Fibroblast of lung (primary cell): ENCODE data around the gene YJEFN3. TPM values are rescaled to one million over a fixed set of nuclear protein-coding genes. Genes with fewer than 3 reads are reported as not detected.

ENCODE experiments used
- DNase-seq, 2 donors: peaks; one replicate each; pipeline versions ENCODE4 v3.0.0 to v3.0.0-alpha.2; 2010; ENCODE audit warnings: low read depth in 2 of 2
- H2AFZ ChIP-seq: 2 replicates; pipeline ENCODE4 v1.5.1; 2012; ENCODE audit warnings: low read length, control low read depth, inconsistent platforms
- H3K27ac ChIP-seq: 2 replicates; pipeline ENCODE4 v1.5.1; 2011; ENCODE audit warnings: low read length, control low read depth; ENCODE audit not compliant: insufficient read depth
- H3K27me3 ChIP-seq: 2 replicates; pipeline ENCODE4 v1.5.1; 2011; ENCODE audit warnings: mild to moderate bottlenecking, low read length; ENCODE audit not compliant: control insufficient read depth, insufficient read depth
- H3K36me3 ChIP-seq: 2 replicates; pipeline ENCODE4 v1.5.1; 2011; ENCODE audit warnings: low read length; ENCODE audit not compliant: control insufficient read depth, insufficient read depth
- H3K4me1 ChIP-seq: 2 replicates; pipeline ENCODE4 v1.5.1; 2011; ENCODE audit warnings: low read length; ENCODE audit not compliant: control insufficient read depth, insufficient read depth; ENCODE audit errors: extremely low read depth
- H3K4me2 ChIP-seq: 2 replicates; pipeline ENCODE4 v1.5.1; 2011; ENCODE audit warnings: low read length, control low read depth; ENCODE audit not compliant: insufficient read depth; ENCODE audit errors: extremely low read depth
- H3K4me3 ChIP-seq, 4 experiments: fragments of 200-600 bp in 1 of 4; sonication (generic) in 1 of 4; replicated peaks in 1 of 4; 2 replicates each; pipeline ENCODE4 v1.5.1; 2011 to 2016; ENCODE audit warnings: low read length in 4 of 4, low read depth in 3 of 4, mild to moderate bottlenecking in 3 of 4, control low read depth in 2 of 4, inconsistent platforms in 1 of 4, mixed read lengths in 1 of 4; ENCODE audit not compliant: insufficient read depth in 1 of 4; ENCODE audit errors: control extremely low read depth in 1 of 4
- H3K79me2 ChIP-seq: 2 replicates; pipeline ENCODE4 v1.5.1; 2012; ENCODE audit warnings: mild to moderate bottlenecking, low read length, inconsistent platforms; ENCODE audit not compliant: control insufficient read depth, insufficient read depth
- H3K9ac ChIP-seq: 2 replicates; pipeline ENCODE4 v1.5.1; 2011; ENCODE audit warnings: mild to moderate bottlenecking, low read length, control low read depth; ENCODE audit not compliant: insufficient read depth
- H3K9me3 ChIP-seq: 2 replicates; pipeline ENCODE4 v1.5.1; 2012; ENCODE audit warnings: low read depth, low read length; ENCODE audit not compliant: control insufficient read depth, insufficient read depth
- H4K20me1 ChIP-seq: 2 replicates; pipeline ENCODE4 v1.5.1; 2011; ENCODE audit warnings: low read length; ENCODE audit not compliant: control insufficient read depth, insufficient read depth; ENCODE audit errors: extremely low read depth
- EZH2 ChIP-seq: IDR thresholded peaks from 2 replicates; pipeline ENCODE4 v1.5.1; 2012; ENCODE audit warnings: low read length, control low read depth, mild to moderate bottlenecking; ENCODE audit errors: missing control alignments
- polyA plus RNA-seq, 2 donors: library from polyadenylated mRNA; depleted of rRNA in 1 of 2; stranded (reverse) in 1 of 2; unstranded in 1 of 2; fragments of >200 nt; gene quantifications; 2 replicates each; pipeline ENCODE4 v1.2.1, GENCODE V29; 2011 to 2012; ENCODE audit warnings: missing spikeins in 1 of 2
- total RNA-seq: library from RNA; depleted of rRNA; stranded (reverse); fragments of >200 nt; gene quantifications from 2 replicates; pipeline ENCODE4 v1.2.1, GENCODE V29; 2014
- TF ChIP-seq, protein P1 (sequence below), 2 donors: IDR thresholded peaks in 1 of 2; conservative IDR thresholded peaks in 1 of 2; 1 replicate in 1 of 2; 2 replicates in 1 of 2; pipeline ENCODE4 v1.5.1; 2011 to 2012; ENCODE audit warnings: low read length in 2 of 2, control low read depth in 1 of 2, inconsistent platforms in 1 of 2, low read depth in 1 of 2, mild to moderate bottlenecking in 1 of 2

The YJEFN3 gene
- total and polyA plus RNA-seq, 2 donors (not counting 1 experiment from before 2014, with no cell fraction given), result 0.50 to 0.62 TPM

DNA sequence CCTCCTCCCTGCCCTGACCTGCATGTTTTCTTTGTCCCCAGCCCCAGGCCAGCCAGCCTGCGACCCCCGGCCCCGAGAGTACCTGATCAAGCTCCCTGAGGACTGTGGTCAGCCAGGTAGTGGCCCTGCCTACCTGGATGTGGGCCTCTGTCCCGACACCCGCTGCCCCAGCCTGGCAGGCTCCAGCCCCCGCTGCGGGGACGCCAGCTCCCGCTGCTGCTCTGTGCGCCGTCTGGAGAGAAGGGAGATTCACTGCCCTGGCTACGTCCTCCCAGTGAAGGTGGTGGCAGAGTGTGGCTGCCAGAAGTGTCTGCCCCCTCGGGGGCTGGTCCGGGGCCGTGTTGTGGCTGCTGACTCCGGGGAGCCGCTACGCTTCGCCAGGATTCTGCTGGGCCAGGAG is 14.9 kb downstream of the YJEFN3 start:
- Histone ChIP-seq H4K20me1 (no peaks in the 10 kb centered on the region), H3K9ac (no peak overlapping the region), H3K36me3 (no peaks in the 10 kb centered on the region), H3K4me1 (no peaks in the 10 kb centered on the region), H3K4me2 (no peak overlapping the region), H3K27me3 (peaks cover 7% of the 10 kb centered on the region), H3K9me3 (no peaks in the 10 kb centered on the region), H3K4me3 (no peak overlapping the region), H2AFZ (no peak overlapping the region), H3K27ac (no peak overlapping the region), H3K79me2 (no peaks in the 10 kb centered on the region)
- no peak for TF ChIP-seq EZH2
- TF ChIP-seq, protein P1, sequence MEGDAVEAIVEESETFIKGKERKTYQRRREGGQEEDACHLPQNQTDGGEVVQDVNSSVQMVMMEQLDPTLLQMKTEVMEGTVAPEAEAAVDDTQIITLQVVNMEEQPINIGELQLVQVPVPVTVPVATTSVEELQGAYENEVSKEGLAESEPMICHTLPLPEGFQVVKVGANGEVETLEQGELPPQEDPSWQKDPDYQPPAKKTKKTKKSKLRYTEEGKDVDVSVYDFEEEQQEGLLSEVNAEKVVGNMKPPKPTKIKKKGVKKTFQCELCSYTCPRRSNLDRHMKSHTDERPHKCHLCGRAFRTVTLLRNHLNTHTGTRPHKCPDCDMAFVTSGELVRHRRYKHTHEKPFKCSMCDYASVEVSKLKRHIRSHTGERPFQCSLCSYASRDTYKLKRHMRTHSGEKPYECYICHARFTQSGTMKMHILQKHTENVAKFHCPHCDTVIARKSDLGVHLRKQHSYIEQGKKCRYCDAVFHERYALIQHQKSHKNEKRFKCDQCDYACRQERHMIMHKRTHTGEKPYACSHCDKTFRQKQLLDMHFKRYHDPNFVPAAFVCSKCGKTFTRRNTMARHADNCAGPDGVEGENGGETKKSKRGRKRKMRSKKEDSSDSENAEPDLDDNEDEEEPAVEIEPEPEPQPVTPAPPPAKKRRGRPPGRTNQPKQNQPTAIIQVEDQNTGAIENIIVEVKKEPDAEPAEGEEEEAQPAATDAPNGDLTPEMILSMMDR (conservative IDR thresholded peaks at IDR 0.05 in 1 of 2, IDR thresholded peaks at IDR 0.05 in 1 of 2; ENCODE audit: low read depth in 1 of 2, low read length in 2 of 2), result no peak
- DNase-seq, result no peak

DNA sequence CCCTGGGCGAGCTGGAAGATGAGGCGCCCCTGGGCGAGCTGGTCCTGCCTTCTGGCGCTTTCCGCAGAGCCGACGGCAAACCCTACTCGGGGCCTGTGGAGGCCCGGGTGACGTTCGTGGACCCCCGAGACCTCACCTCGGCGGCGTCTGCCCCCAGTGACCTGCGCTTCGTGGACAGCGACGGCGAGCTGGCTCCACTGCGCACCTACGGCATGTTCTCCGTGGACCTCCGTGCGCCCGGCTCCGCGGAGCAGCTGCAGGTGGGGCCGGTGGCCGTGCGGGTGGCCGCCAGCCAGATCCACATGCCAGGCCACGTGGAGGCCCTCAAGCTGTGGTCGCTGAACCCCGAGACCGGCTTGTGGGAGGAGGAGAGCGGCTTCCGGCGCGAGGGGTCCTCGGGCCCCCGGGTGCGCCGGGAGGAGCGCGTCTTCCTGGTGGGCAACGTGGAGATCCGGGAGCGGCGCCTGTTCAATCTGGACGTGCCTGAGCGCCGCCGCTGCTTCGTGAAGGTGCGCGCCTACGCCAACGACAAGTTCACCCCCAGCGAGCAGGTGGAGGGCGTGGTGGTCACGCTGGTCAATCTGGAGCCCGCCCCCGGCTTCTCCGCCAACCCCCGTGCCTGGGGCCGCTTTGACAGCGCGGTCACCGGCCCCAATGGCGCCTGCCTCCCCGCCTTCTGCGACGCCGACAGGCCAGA is 15.7 kb downstream of the YJEFN3 start:
- no peak for DNase-seq
- no peak overlapping the region for H2AFZ ChIP-seq

DNA sequence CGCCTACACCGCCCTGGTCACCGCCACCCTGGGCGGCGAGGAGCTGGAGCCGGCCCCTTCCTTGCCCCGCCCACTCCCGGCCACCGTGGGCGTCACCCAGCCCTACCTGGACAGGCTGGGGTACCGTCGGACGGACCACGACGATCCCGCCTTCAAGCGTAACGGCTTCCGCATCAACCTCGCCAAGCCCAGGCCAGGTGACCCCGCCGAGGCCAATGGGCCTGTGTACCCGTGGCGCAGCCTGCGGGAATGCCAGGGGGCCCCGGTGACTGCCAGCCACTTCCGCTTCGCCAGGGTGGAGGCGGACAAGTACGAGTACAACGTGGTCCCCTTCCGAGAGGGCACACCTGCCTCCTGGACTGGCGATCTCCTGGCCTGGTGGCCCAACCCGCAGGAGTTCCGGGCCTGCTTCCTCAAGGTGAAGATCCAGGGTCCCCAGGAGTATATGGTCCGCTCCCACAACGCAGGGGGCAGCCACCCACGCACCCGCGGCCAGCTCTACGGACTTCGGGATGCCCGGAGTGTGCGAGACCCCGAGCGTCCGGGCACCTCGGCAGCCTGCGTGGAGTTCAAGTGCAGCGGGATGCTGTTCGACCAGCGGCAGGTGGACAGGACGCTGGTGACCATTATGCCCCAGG is 16.4 kb downstream of the YJEFN3 start:
- Histone ChIP-seq H3K27me3 (peaks cover 7% of the 10 kb centered on the region), H3K9me3 (no peaks in the 10 kb centered on the region), H4K20me1 (no peaks in the 10 kb centered on the region), H3K27ac (no peak overlapping the region), H3K4me1 (no peaks in the 10 kb centered on the region), H3K79me2 (no peaks in the 10 kb centered on the region), H3K4me3 (no peak overlapping the region), H3K36me3 (no peaks in the 10 kb centered on the region), H3K9ac (no peak overlapping the region), H2AFZ (no peak overlapping the region), H3K4me2 (no peak overlapping the region)
- TF ChIP-seq, protein P1 (conservative IDR thresholded peaks at IDR 0.05 in 1 of 2, IDR thresholded peaks at IDR 0.05 in 1 of 2; ENCODE audit: low read depth in 1 of 2, low read length in 2 of 2), result no peak
- TF ChIP-seq EZH2, result no peak
- no peak for DNase-seq

More for the DNA sequence above, 15.7 kb downstream of the YJEFN3 start:
- H3K27ac ChIP-seq, result no peak overlapping the region
- TF ChIP-seq, protein P1 (conservative IDR thresholded peaks at IDR 0.05 in 1 of 2, IDR thresholded peaks at IDR 0.05 in 1 of 2; ENCODE audit: low read depth in 1 of 2, low read length in 2 of 2), result no peak
- no peak for TF ChIP-seq EZH2
- H3K4me3 ChIP-seq, result no peak overlapping the region
- no peaks in the 10 kb centered on the region for H3K9me3 ChIP-seq
- H4K20me1 ChIP-seq, result no peaks in the 10 kb centered on the region
- H3K79me2 ChIP-seq, result no peaks in the 10 kb centered on the region
- no peak overlapping the region for H3K9ac ChIP-seq
- H3K36me3 ChIP-seq, result no peaks in the 10 kb centered on the region
- H3K4me1 ChIP-seq, result no peaks in the 10 kb centered on the region
- H3K27me3 ChIP-seq, result peaks cover 7% of the 10 kb centered on the region
- no peak overlapping the region for H3K4me2 ChIP-seq
